HEK293 (cell line): ENCODE results near the gene PDK2.

ENCODE experiments used
- EGR2 ChIP-seq: fragments of 450-650 bp; formaldehyde crosslinking; IDR thresholded peaks from 2 replicates; pipeline ENCODE4 v1.5.1; 2016; ENCODE audit warnings: low read depth, missing biosample characterization, missing genetic modification characterization
- GLI4 ChIP-seq: fragments of 450-650 bp; formaldehyde crosslinking; IDR thresholded peaks from 2 replicates; pipeline ENCODE4 v1.5.1; 2016; ENCODE audit warnings: missing biosample characterization, missing genetic modification characterization
- GLIS1 ChIP-seq: fragments of 450-650 bp; formaldehyde crosslinking; IDR thresholded peaks from 2 replicates; pipeline ENCODE4 v1.5.1; 2016; ENCODE audit warnings: missing biosample characterization, missing genetic modification characterization
- GLIS2 ChIP-seq: fragments of 450-650 bp; formaldehyde crosslinking; IDR thresholded peaks from 2 replicates; pipeline ENCODE4 v1.5.1; 2016; ENCODE audit warnings: missing biosample characterization, missing genetic modification characterization
- HOXD13 ChIP-seq: sonication (generic); formaldehyde crosslinking; IDR thresholded peaks from 2 replicates; pipeline ENCODE4 v1.8.0; 2022; ENCODE audit warnings: missing genetic modification reagents, borderline replicate concordance
- KLF1 ChIP-seq: fragments of 450-650 bp; formaldehyde crosslinking; IDR thresholded peaks from 2 replicates; pipeline ENCODE4 v1.5.1; 2016; ENCODE audit warnings: missing biosample characterization, missing genetic modification characterization
- KLF10 ChIP-seq: fragments of 450-650 bp; IDR thresholded peaks from 2 replicates; pipeline ENCODE4 v1.5.1; 2018; ENCODE audit warnings: missing biosample characterization, mild to moderate bottlenecking, missing genetic modification characterization
- KLF17 ChIP-seq: fragments of 450-650 bp; formaldehyde crosslinking; IDR thresholded peaks from 2 replicates; pipeline ENCODE4 v1.5.1; 2016; ENCODE audit warnings: missing biosample characterization, missing genetic modification characterization
- KLF9 ChIP-seq: fragments of 450-650 bp; formaldehyde crosslinking; IDR thresholded peaks from 2 replicates; pipeline ENCODE4 v1.5.1; 2016; ENCODE audit warnings: missing biosample characterization, missing genetic modification characterization, low read depth
- PATZ1 ChIP-seq: fragments of 450-650 bp; formaldehyde crosslinking; IDR thresholded peaks from 2 replicates; pipeline ENCODE4 v1.5.1; 2016; ENCODE audit warnings: missing biosample characterization, missing genetic modification characterization
- PRDM1 ChIP-seq: fragments of 450-650 bp; formaldehyde crosslinking; IDR thresholded peaks from 2 replicates; pipeline ENCODE4; 2016; ENCODE audit warnings: missing biosample characterization, missing genetic modification characterization
- PRDM10 ChIP-seq: fragments of 450-650 bp; formaldehyde crosslinking; IDR thresholded peaks from 2 replicates; pipeline ENCODE4 v1.5.1; 2016; ENCODE audit warnings: missing biosample characterization, missing genetic modification characterization
- ZBTB10 ChIP-seq: fragments of 450-650 bp; formaldehyde crosslinking; IDR thresholded peaks from 2 replicates; pipeline ENCODE4 v1.5.1; 2016; ENCODE audit warnings: missing biosample characterization, missing genetic modification characterization
- ZBTB17 ChIP-seq: fragments of 450-650 bp; formaldehyde crosslinking; IDR thresholded peaks from 2 replicates; pipeline ENCODE4 v1.5.1; 2016; ENCODE audit warnings: missing biosample characterization, missing genetic modification characterization
- ZBTB8A ChIP-seq: fragments of 450-650 bp; formaldehyde crosslinking; IDR thresholded peaks from 2 replicates; pipeline ENCODE4 v1.5.1; 2016; ENCODE audit warnings: missing biosample characterization, missing genetic modification characterization
- ZFHX2 ChIP-seq: fragments of 450-650 bp; formaldehyde crosslinking; conservative IDR thresholded peaks from 2 replicates; pipeline ENCODE4 v1.5.1; 2016; ENCODE audit warnings: missing biosample characterization, missing genetic modification characterization
- ZNF184 ChIP-seq: fragments of 450-650 bp; IDR thresholded peaks from 2 replicates; pipeline ENCODE4 v1.5.1; 2018; ENCODE audit warnings: missing biosample characterization, mild to moderate bottlenecking, missing genetic modification characterization
- ZNF211 ChIP-seq: fragments of 450-650 bp; formaldehyde crosslinking; IDR thresholded peaks from 2 replicates; pipeline ENCODE4 v1.5.1; 2016; ENCODE audit warnings: low read depth, missing biosample characterization, missing genetic modification characterization
- ZNF221 ChIP-seq: fragments of 450-650 bp; formaldehyde crosslinking; IDR thresholded peaks from 2 replicates; pipeline ENCODE4 v1.5.1; 2017; ENCODE audit warnings: missing biosample characterization, missing genetic modification characterization, borderline replicate concordance
- ZNF37A ChIP-seq: fragments of 450-650 bp; IDR thresholded peaks from 2 replicates; pipeline ENCODE4 v1.5.1; 2018; ENCODE audit warnings: missing biosample characterization, missing genetic modification characterization
- ZNF391 ChIP-seq: fragments of 450-650 bp; formaldehyde crosslinking; IDR thresholded peaks from 2 replicates; pipeline ENCODE4 v1.5.1; 2016; ENCODE audit warnings: low read depth, missing biosample characterization, missing genetic modification characterization, borderline replicate concordance
- ZNF423 ChIP-seq: fragments of 450-650 bp; formaldehyde crosslinking; IDR thresholded peaks from 2 replicates; pipeline ENCODE4 v1.5.1; 2016; ENCODE audit warnings: missing biosample characterization, missing genetic modification characterization
- ZNF549 ChIP-seq: fragments of 450-650 bp; IDR thresholded peaks from 2 replicates; pipeline ENCODE4 v1.5.1; 2018; ENCODE audit warnings: missing biosample characterization, missing genetic modification characterization, mild to moderate bottlenecking, inconsistent platforms, moderate library complexity
- ZNF600 ChIP-seq: fragments of 450-650 bp; formaldehyde crosslinking; IDR thresholded peaks from 2 replicates; pipeline ENCODE4 v1.5.1; 2016; ENCODE audit warnings: missing biosample characterization, missing genetic modification characterization
- ZNF621 ChIP-seq: fragments of 450-650 bp; formaldehyde crosslinking; IDR thresholded peaks from 2 replicates; pipeline ENCODE4 v1.5.1; 2017; ENCODE audit warnings: missing biosample characterization, missing genetic modification characterization
- ZNF624 ChIP-seq: fragments of 450-650 bp; formaldehyde crosslinking; IDR thresholded peaks from 2 replicates; pipeline ENCODE4 v1.5.1; 2017; ENCODE audit warnings: missing biosample characterization, missing genetic modification characterization
- ZNF629 ChIP-seq: fragments of 450-650 bp; formaldehyde crosslinking; IDR thresholded peaks from 2 replicates; pipeline ENCODE4 v1.5.1; 2017; ENCODE audit warnings: missing biosample characterization, missing genetic modification characterization
- ZNF677 ChIP-seq: fragments of 450-650 bp; IDR thresholded peaks from 2 replicates; pipeline ENCODE4 v1.5.0; 2018; ENCODE audit warnings: missing biosample characterization, mild to moderate bottlenecking, missing genetic modification characterization, moderate library complexity
- ZSCAN5A ChIP-seq: fragments of 450-650 bp; formaldehyde crosslinking; IDR thresholded peaks from 2 replicates; pipeline ENCODE4 v1.5.1; 2016; ENCODE audit warnings: missing biosample characterization, missing genetic modification characterization

The PDK2 gene

GRCh38 chr17:50101346-50102163 lies 6.4 kb downstream of the PDK2 start (continued):
- TF ChIP-seq PRDM1 (tag by site-specific recombination) = no peak
- TF ChIP-seq PATZ1 = peak; percentile 83
- TF ChIP-seq ZBTB17 (tag by site-specific recombination) = peak; percentile 10; the same call in 1 of the 2 replicates
- TF ChIP-seq ZNF677 (tag by site-specific recombination) = no peak
- no peak for TF ChIP-seq ZNF221 (tag by site-specific recombination)
- TF ChIP-seq ZNF600 (tag by site-specific recombination) = 0 out of 2 replicates have a peak, but pooled peaks have one; percentile 10
- TF ChIP-seq ZNF621 (tag by site-specific recombination) = no peak
- no peak for TF ChIP-seq GLI4 (tag by site-specific recombination)
- no peak for TF ChIP-seq ZBTB10 (tag by site-specific recombination)
- 0 out of 2 replicates have a peak, but pooled peaks have one; percentile 34 for TF ChIP-seq ZNF423 (tag by site-specific recombination)
- no peak for TF ChIP-seq ZNF391 (tag by site-specific recombination)
- peak; percentile 100 for TF ChIP-seq EGR2 (tag by site-specific recombination)
- no peak for TF ChIP-seq ZNF37A
- no peak for TF ChIP-seq ZNF211 (tag by site-specific recombination)
- TF ChIP-seq ZNF624 (tag by site-specific recombination) = no peak
- TF ChIP-seq KLF10 (tag by site-specific recombination) = peak; percentile 94
- peak; percentile 90 for TF ChIP-seq KLF9
- no peak for TF ChIP-seq ZNF629 (tag by site-specific recombination)
- TF ChIP-seq HOXD13 (CRISPR knock-in tag) = no peak
- peak; percentile 100 for TF ChIP-seq ZFHX2 (tag by site-specific recombination)
- peak; percentile 99 for TF ChIP-seq GLIS1 (tag by site-specific recombination)
- TF ChIP-seq GLIS2 (tag by site-specific recombination) = peak; percentile 86
- TF ChIP-seq KLF17 (tag by site-specific recombination) = peak; percentile 99
- TF ChIP-seq PRDM10 (tag by site-specific recombination) = no peak
- no peak for TF ChIP-seq ZSCAN5A
- peak; percentile 81 for TF ChIP-seq ZBTB8A (tag by site-specific recombination)
- no peak for TF ChIP-seq ZNF184
- no peak for TF ChIP-seq ZNF549 (tag by site-specific recombination)
- peak; percentile 99 for TF ChIP-seq KLF1 (tag by site-specific recombination)
